ENCODE measurements around the gene PLEKHG1. TPM values are rescaled to one million over a fixed set of nuclear protein-coding genes. Genes with fewer than 3 reads are reported as not detected.

The PLEKHG1 gene
- total RNA-seq, 1 donor from 2014 or later = 7.6 TPM

GRCh38 chr6:150615967-150616366 is 16.3 kb downstream of the PLEKHG1 start:
- no peak for DNase-seq
- intact Hi-C loops (cut with micrococcal nuclease) = no loop called here
- ATAC-seq = no peak

- intact Hi-C loops (cut with micrococcal nuclease) = no loop called here
- DNase-seq = no peak
- ATAC-seq = no peak
Measured at GRCh38 chr6:150616586-150616985, 16.9 kb downstream of the PLEKHG1 start.

- DNase-seq (no peak), ATAC-seq (no peak)
- intact Hi-C loops (cut with micrococcal nuclease) = no loop called here
Measured at GRCh38 chr6:150617062-150617461, 17.4 kb downstream of the PLEKHG1 start.

- DNase-seq (no peak), ATAC-seq (no peak)
- intact Hi-C loops (cut with micrococcal nuclease) = no loop called here
Measured at GRCh38 chr6:150617496-150618460, 18.1 kb downstream of the PLEKHG1 start.

- ATAC-seq = no peak
- intact Hi-C loops (cut with micrococcal nuclease) = no loop called here
Measured at GRCh38 chr6:150619275-150619674, 19.6 kb downstream of the PLEKHG1 start.

GRCh38 chr6:150620244-150620643 is 20.6 kb downstream of the PLEKHG1 start:
- intact Hi-C loops (cut with micrococcal nuclease) = no loop called here
- DNase-seq (no peak), ATAC-seq (no peak)

More at GRCh38 chr6:150619275-150619674, 19.6 kb downstream of the PLEKHG1 start:
- DNase-seq = no peak

- ATAC-seq (no peak), DNase-seq (no peak)
- intact Hi-C loops (cut with micrococcal nuclease) = no loop called here
Measured at GRCh38 chr6:150620763-150621162, 21.1 kb downstream of the PLEKHG1 start.

- DNase-seq (no peak), ATAC-seq (no peak)
- intact Hi-C loops (cut with micrococcal nuclease) = no loop called here
Measured at GRCh38 chr6:150622476-150622875, 22.8 kb downstream of the PLEKHG1 start.

- DNase-seq (no peak), ATAC-seq (peak; percentile 54)
- intact Hi-C loops (cut with micrococcal nuclease) = no loop called here
Measured at GRCh38 chr6:150622941-150623874, 23.5 kb downstream of the PLEKHG1 start.

- intact Hi-C loops (cut with micrococcal nuclease) = no loop called here
- DNase-seq (no peak), ATAC-seq (no peak)
Measured at GRCh38 chr6:150624191-150624590, 24.5 kb downstream of the PLEKHG1 start.

- DNase-seq (no peak), ATAC-seq (no peak)
- intact Hi-C loops (cut with micrococcal nuclease) = no loop called here
Measured at GRCh38 chr6:150625927-150626326, 26.2 kb downstream of the PLEKHG1 start.

GRCh38 chr6:150627154-150627553 is 27.5 kb downstream of the PLEKHG1 start:
- ATAC-seq (peak; percentile 10), DNase-seq (no peak)

GRCh38 chr6:150627585-150628025 is 27.9 kb downstream of the PLEKHG1 start:
- DNase-seq = no peak
- ATAC-seq = peak; percentile 11
- intact Hi-C loops (cut with micrococcal nuclease) = no loop called here

More at GRCh38 chr6:150627154-150627553, 27.5 kb downstream of the PLEKHG1 start:
- intact Hi-C loops (cut with micrococcal nuclease) = no loop called here

GRCh38 chr6:150628908-150629307 is 29.2 kb downstream of the PLEKHG1 start:
- intact Hi-C loops (cut with micrococcal nuclease) = no loop called here
- DNase-seq = no peak
- ATAC-seq = no peak

GRCh38 chr6:150631283-150631983 is 31.7 kb downstream of the PLEKHG1 start:
- intact Hi-C loops (cut with micrococcal nuclease) = no loop called here

GRCh38 chr6:150631984-150632642 is 32.4 kb downstream of the PLEKHG1 start:
- intact Hi-C loops (cut with micrococcal nuclease) = no loop called here
- DNase-seq (no peak), ATAC-seq (no peak)

More at GRCh38 chr6:150631283-150631983, 31.7 kb downstream of the PLEKHG1 start:
- DNase-seq (no peak), ATAC-seq (no peak)

- intact Hi-C loops (cut with micrococcal nuclease) = no loop called here
- no peak for ATAC-seq
- DNase-seq = no peak
Measured at GRCh38 chr6:150632785-150633485, 33.2 kb downstream of the PLEKHG1 start.

GRCh38 chr6:150633486-150633834 is 33.8 kb downstream of the PLEKHG1 start:
- ATAC-seq (no peak), DNase-seq (no peak)
- intact Hi-C loops (cut with micrococcal nuclease) = no loop called here
